Spleen (tissue), 7 donors: ENCODE measurements around the gene CIT.

ENCODE experiments used
- POLR2A ChIP-seq, 3 donors: fragments of 450-650 bp; IDR thresholded peaks; one replicate each; pipeline ENCODE4 v1.5.1; 2017; ENCODE audit warnings: antibody characterized with exemption in 3 of 3, mild to moderate bottlenecking in 1 of 3
- TF ChIP-seq, protein P1 (sequence below), 11 experiments: fragments of 200-600 bp in 7 of 11; fragments of 450-650 bp in 4 of 11; sonication (generic) in 4 of 11; IDR thresholded peaks in 8 of 11; conservative IDR thresholded peaks in 3 of 11; 1 replicate in 7 of 11; 2 replicates in 4 of 11; pipeline versions ENCODE4 v1.4.0 to v1.8.0; 2016 to 2021; ENCODE audit warnings: antibody characterized with exemption in 11 of 11, inconsistent platforms in 4 of 11, mild to moderate bottlenecking in 1 of 11
- donor health status: DM: no; HTN: no; CAD: no; lungs with moderate emphysema.
- donor health status: DM: no; HTN: no; CAD: no.
- donor health status: DM: no; HTN: no; CAD: no.

DNA sequence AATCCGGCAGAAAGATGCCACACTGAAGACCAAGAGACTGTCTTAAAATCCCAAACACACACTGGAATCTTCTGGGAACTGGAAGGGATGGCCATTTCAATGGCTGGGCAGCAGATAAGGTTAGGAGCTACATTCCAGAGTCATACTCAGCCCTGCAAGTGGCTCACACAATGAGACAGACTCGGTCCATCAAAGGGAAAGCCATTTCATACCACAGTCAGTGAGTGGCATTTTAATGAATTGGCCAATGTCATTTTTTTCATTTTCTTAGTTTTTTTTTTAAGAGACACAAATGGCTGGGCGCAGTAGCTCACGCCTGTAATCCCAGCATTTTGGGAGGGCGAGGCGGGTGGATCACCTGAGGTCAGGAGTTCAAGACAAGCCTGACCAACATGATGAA lies 17.9 kb downstream of the CIT start:
- TF ChIP-seq, protein P1, sequence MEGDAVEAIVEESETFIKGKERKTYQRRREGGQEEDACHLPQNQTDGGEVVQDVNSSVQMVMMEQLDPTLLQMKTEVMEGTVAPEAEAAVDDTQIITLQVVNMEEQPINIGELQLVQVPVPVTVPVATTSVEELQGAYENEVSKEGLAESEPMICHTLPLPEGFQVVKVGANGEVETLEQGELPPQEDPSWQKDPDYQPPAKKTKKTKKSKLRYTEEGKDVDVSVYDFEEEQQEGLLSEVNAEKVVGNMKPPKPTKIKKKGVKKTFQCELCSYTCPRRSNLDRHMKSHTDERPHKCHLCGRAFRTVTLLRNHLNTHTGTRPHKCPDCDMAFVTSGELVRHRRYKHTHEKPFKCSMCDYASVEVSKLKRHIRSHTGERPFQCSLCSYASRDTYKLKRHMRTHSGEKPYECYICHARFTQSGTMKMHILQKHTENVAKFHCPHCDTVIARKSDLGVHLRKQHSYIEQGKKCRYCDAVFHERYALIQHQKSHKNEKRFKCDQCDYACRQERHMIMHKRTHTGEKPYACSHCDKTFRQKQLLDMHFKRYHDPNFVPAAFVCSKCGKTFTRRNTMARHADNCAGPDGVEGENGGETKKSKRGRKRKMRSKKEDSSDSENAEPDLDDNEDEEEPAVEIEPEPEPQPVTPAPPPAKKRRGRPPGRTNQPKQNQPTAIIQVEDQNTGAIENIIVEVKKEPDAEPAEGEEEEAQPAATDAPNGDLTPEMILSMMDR (IDR thresholded peaks at IDR 0.05 in 8 of 11, conservative IDR thresholded peaks at IDR 0.05 in 3 of 11) = no peak
- no peak for TF ChIP-seq POLR2A (IDR thresholded peaks at IDR 0.05)
